Measurements from ENCODE around the gene SLFNL1.

Gene SLFNL1

GRCh38 chr1:40985875-40986274 lies 35.6 kb downstream of the SLFNL1 start:
- no peak for DNase-seq

GRCh38 chr1:40985161-40985560 lies 36.4 kb downstream of the SLFNL1 start:
- DNase-seq: no peak

DNA sequence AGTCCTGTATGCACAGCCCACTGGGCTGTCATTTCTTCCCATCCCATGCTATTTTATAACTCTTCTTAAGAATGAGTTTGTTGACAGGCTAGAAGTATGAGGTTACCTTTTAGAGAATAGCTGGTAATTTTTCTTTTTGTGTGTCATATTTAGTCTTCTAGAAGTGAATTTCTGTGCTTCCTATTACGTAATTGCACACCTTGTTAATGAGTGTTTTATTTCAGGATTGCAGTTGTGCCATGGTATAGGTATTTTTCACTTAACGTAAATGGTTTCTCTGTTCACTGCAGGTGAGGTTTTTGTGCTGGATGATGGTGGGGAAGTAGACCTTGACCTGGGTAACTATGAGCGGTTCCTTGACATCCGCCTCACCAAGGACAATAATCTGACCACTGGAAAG lies 37.0 kb downstream of the SLFNL1 start:
- no peak for DNase-seq

- DNase-seq: peak; percentile 32
Observed at GRCh38 chr1:40984066-40984465, 37.5 kb downstream of the SLFNL1 start.

DNA sequence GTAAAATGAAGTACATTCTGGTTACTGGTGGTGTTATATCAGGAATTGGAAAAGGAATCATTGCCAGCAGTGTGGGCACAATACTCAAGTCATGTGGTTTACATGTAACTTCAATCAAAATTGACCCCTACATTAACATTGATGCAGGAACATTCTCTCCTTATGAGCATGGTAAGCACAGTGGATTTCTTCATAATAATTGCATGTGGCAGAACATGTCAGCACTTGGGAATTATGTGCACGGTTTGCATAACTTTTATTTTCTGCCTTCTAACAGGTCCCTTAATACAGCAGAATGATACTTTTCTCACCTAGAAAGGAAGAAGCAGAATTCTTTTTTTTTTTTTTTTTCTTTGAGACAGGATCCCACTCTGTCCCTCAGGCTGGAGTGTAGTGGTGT lies 38.2 kb downstream of the SLFNL1 start:
- no peak for DNase-seq

DNA sequence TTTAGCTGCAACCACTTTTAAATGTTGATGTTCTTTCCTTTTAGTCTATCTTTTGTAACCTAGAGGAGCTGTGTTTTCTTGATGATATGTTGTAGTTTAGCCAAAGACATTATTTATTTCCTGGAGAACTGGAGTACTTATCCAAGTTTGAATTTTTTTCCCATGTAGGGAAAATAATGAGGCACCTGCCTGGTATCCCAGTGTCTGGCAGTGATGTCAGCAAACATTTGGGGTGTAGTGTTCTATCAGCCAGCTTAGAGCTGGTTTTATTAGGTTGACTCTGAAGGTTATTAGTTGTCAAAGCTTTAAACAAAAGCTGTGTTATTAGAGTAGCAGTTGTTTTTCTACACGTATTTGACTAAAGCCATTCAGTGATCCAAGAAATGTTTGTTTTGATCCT lies 38.8 kb downstream of the SLFNL1 start:
- no peak for DNase-seq

GRCh38 chr1:40981691-40982448 lies 39.7 kb downstream of the SLFNL1 start:
- DNase-seq: no peak

GRCh38 chr1:40980453-40981121 lies 40.9 kb downstream of the SLFNL1 start:
- DNase-seq: peak; percentile 32

- DNase-seq: no peak
Observed at GRCh38 chr1:40980068-40980452, 41.5 kb downstream of the SLFNL1 start.

- DNase-seq: peak; percentile 94
Observed at GRCh38 chr1:40979241-40980067, 42.1 kb downstream of the SLFNL1 start, which contains the start of gene CTPS1. Gene CTPS1 (plus strand): TSS chr1:40979696. CDS start chr1:40983291, 3,595 bp downstream.

DNA sequence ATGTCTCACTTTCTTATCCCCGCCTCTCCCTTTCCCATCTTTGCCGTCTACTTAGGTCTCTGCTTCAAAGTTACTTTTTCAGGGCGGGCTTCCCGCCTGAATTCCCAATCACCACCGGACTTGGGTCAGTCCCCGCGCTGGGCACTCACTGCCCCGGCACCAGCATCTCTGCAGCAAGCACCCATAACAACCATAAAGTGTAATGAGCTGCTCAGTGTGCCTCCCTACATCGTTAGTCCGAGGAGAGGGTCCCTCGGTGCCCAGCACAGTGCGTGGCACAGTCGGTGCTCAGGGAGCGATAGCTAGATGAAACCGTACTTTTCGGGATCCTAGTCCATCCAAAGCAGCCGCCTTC lies 42.7 kb downstream of the SLFNL1 start:
- no peak for DNase-seq

DNA sequence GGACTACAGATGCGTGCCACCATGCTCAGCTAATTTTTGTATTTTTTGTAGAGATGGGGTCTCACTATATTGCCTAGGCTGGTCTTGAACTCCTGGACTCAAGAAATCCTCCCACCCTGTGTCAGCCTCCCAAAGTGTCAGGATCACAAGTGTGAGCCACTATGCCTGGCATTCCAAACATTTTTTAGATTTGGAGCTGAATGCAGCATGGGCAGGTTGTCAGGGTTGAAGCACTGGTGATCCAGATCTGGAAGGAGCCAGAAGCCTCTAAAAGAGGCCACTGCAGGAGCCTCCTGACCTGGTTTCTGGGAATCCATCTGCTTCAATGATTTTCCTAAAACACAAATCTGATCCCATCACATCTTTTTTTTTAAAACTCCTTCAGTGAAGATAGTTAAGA lies 43.8 kb downstream of the SLFNL1 start:
- DNase-seq: peak; percentile 48

DNA sequence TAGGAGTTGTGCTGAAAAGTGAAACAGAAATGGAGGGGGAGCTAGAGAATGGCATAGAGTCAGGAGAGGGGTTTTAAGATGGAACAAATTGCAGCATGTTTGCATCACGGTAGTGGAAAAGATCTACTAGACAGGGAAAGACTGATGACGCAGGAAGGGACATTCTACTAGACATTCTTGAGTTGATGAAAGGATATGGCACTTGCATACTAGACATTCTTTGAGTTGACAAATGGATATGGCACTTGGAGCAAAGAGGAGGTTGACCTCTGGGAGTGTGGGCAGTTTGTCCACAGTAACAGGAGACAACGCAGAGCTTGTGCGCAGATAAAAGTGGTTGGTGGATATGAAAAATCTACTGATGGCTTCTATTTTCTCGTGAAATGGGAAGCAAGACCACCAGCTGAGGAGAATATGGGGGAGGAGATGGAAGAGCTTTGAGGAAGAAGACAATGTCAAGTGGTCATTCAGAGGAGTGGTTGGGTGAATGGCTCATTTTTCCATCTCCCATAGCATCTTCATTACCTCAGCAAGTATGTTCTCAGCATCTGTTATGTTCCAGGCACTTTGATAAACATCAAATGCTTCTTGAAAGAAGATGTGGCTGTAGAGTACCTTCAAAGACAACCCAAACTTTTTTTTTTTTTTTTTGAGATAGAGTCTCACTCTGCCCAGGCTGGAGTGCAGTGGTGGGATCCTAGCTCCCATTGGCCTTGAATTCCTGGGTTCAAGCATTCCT lies 44.4 kb downstream of the SLFNL1 start:
- peak; percentile 68 for DNase-seq

DNA sequence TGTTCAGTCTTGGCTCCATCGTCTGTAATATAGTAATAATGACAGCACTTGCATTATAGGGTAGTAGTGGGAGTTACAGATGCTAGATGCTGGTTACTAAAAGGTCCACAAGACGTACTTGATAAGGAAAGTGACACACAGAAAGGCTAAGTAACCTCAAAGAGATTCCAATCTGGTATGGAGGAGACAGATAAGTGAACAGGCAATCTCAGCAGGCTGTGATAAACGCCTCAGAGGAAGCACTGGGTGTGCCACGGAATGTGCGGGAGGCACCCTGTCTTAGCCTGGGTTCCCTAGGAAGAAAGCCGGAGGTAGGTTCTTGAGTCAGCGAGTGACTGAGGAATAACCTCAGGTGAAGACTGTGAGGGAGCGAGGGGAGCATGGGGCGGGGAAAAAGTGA lies 46.6 kb downstream of the SLFNL1 start:
- DNase-seq: no peak

DNA sequence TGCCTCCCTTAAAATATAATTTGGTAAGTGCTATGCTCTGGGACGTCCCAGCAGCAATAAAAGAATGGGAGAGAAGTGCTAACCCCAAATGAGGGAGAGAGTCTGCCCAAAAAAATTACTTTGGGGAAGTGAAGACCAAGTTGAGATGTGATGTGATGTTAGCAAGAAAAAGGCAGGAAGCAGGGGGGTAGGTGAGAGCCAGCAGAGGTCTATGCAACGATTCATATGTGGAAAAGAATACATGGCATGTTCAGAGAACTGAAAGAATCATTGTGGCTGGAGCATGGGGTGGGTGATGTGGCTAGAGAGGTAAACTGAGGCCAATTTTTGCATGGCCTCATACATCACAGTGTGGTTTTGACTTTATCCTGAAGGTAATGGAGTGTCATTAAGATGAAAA lies 47.6 kb downstream of the SLFNL1 start:
- DNase-seq: no peak

DNA sequence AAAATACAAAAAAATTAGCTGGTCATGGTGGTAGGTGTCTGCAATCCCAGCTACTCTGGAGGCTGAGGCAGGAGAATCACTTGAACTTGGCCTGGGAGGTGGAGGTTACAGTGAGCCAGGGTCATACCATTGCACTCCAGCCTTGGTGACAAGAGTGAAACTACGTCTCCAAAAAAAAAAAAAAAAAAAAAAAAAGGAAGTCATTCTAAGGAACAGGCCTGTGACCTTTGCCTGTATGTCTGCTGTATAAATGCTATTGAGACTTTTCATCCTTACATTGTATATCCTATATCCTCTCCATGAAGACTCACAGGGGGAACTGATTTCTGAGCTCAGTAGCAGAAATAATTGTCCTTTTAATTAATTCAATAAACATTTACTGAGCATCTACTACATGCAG lies 49.6 kb downstream of the SLFNL1 start:
- no peak for DNase-seq

DNA sequence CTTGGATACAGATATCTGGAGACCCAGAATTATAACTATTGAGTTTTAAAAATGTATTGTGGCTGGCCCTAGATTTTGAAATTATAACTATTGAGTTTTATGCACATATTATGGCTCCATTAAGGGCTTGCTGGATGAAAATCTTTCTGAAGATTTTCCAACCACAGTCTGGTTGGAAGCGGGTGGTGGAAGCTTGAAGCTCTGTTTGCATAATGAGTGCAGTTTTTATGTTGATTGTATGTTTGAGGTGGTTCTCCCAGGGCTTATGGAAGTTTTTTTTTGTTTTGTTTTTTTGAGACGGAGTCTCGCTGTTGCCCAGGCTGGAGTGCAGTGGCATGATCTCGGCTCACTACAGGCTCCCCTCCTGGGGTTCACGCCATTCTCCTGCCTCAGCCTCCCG lies 52.1 kb downstream of the SLFNL1 start:
- no peak for DNase-seq

DNA sequence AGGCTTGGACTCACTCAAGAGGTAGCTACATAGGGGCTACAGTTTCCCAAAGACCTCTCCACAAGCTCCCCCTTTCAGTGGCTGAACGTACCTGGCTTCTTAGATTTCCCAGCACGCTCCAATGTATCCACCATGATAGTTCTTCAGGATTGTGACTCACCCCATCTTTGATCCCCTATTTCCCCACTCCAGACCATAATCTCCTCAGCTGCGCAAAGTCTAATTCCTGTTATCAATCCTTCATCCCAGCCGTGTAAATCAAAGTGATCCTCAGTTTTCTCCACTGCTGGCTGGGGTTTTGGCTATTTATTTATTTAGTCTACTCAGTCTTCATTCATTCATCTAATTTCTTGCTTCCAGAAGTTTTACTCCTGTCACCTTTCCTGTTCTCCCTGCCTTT lies 55.1 kb downstream of the SLFNL1 start:
- no peak for DNase-seq
